SK-N-MC (cell line): ENCODE measurements around the gene LHFPL3.

ENCODE experiments used
- DNase-seq: peaks from one replicate; pipeline ENCODE4 v3.0.0-alpha.2; 2011; ENCODE audit warnings: low read depth, low spot score
- H3K27ac ChIP-seq: fragments of 200-600 bp; sonication (generic); 2 replicates; pipeline ENCODE4 v1.5.1; 2016; ENCODE audit warnings: mixed run types
- H3K36me3 ChIP-seq: fragments of 200-600 bp; sonication (generic); 2 replicates; pipeline ENCODE4 v1.6.1; 2017; ENCODE audit warnings: antibody characterized with exemption, low read length, mixed read lengths; ENCODE audit not compliant: insufficient read depth
- H3K4me3 ChIP-seq: fragments of 200-600 bp; sonication (generic); 2 replicates; pipeline ENCODE4 v1.5.1; 2016
- H3K9ac ChIP-seq: fragments of 200-600 bp; sonication (generic); 2 replicates; pipeline ENCODE4 v1.8.0; 2017; ENCODE audit warnings: mixed run types, mixed read lengths; ENCODE audit not compliant: insufficient read length
- H3K9me3 ChIP-seq: fragments of 200-600 bp; sonication (generic); 2 replicates; pipeline ENCODE4 v1.6.1; 2017; ENCODE audit warnings: low read depth, mild to moderate bottlenecking, antibody characterized with exemption, low read length, moderate library complexity, mixed read lengths
- EZH2 ChIP-seq: fragments of 200-600 bp; sonication (generic); IDR thresholded peaks from one replicate; pipeline ENCODE4 v1.6.1; 2017; ENCODE audit warnings: antibody characterized with exemption
- FOXP2 ChIP-seq: optimal IDR thresholded peaks from 2 replicates; pipeline ENCODE3; 2011; ENCODE audit warnings: mild to moderate bottlenecking, moderate library complexity; ENCODE audit not compliant: insufficient read depth; ENCODE audit errors: extremely low read length, control extremely low read depth
- POLR2AphosphoS5 ChIP-seq: IDR thresholded peaks from 2 replicates; pipeline ENCODE4 v1.6.1; 2012; ENCODE audit warnings: mild to moderate bottlenecking, low read depth, low read length, borderline replicate concordance

The LHFPL3 gene

GRCh38 chr7:104838537-104839299 lies 510.3 kb downstream of the LHFPL3 start:
- no peak for DNase-seq
- no peaks in the 10 kb centered on the region for H3K36me3 ChIP-seq

GRCh38 chr7:104839842-104840241 lies 511.4 kb downstream of the LHFPL3 start:
- Histone ChIP-seq H3K36me3 (no peaks in the 10 kb centered on the region), H3K9ac (no peak overlapping the region), H3K9me3 (no peaks in the 10 kb centered on the region), H3K27ac (no peak overlapping the region), H3K4me3 (no peak overlapping the region)
- no peak for DNase-seq
- TF ChIP-seq POLR2AphosphoS5: no peak
- no peak for TF ChIP-seq EZH2
- TF ChIP-seq FOXP2: no peak

More at GRCh38 chr7:104838537-104839299, 510.3 kb downstream of the LHFPL3 start:
- no peak overlapping the region for H3K27ac ChIP-seq
- TF ChIP-seq EZH2: no peak
- TF ChIP-seq POLR2AphosphoS5: no peak
- TF ChIP-seq FOXP2: no peak
- H3K4me3 ChIP-seq: no peak overlapping the region
- H3K9ac ChIP-seq: no peak overlapping the region
- no peaks in the 10 kb centered on the region for H3K9me3 ChIP-seq

DNA sequence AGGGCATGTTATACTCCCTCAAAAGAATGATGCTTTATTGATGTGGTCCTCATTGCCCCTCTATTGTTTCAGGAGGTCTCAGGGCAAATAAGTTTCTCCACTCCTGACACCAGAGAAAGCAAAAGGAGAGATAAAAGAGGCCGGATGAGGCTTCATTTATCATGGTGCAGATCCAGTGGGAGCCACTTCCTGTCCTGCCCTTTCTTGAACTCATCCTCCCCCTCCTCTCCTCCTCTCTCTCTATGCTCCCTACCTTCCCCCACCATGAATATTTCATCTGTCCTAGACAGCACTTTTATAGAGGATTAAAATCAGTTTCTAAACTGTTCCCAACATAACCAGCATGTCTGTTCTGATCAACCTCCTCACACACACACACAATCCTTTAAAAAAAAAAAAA lies 513.4 kb downstream of the LHFPL3 start:
- TF ChIP-seq FOXP2 (no peak), EZH2 (no peak)
- no peak overlapping the region for H3K4me3 ChIP-seq
- DNase-seq: no peak
- no peaks in the 10 kb centered on the region for H3K9me3 ChIP-seq
- H3K36me3 ChIP-seq: no peaks in the 10 kb centered on the region
- no peak overlapping the region for H3K27ac ChIP-seq
- H3K9ac ChIP-seq: no peak overlapping the region

DNA sequence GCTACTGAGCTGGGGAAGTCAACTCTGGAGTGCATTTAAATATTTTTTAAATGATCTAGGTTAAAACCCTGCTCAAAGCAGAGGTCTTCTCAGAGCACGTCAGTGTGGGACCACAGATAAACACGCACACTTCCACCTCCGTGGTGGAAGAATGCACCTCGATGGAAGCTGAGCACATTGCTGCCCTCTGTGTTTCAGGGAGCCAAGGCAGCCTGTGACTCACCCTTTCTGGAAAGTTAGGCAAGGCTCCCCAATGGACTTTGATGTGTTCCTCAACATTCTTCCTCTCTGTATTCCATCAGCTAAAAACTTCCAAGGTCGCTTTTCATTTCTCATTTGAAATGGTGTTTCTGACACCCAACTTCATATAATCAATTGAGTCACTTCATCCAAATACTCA lies 514.8 kb downstream of the LHFPL3 start:
- no peak overlapping the region for H3K9ac ChIP-seq
- no peak overlapping the region for H3K4me3 ChIP-seq
- TF ChIP-seq FOXP2 (no peak), EZH2 (no peak), POLR2AphosphoS5 (no peak)

GRCh38 chr7:104845557-104845956 lies 517.2 kb downstream of the LHFPL3 start:
- DNase-seq: no peak
- no peaks in the 10 kb centered on the region for H3K36me3 ChIP-seq
- no peaks in the 10 kb centered on the region for H3K9me3 ChIP-seq
- no peak overlapping the region for H3K9ac ChIP-seq
- H3K4me3 ChIP-seq: no peak overlapping the region
- no peak overlapping the region for H3K27ac ChIP-seq
- TF ChIP-seq POLR2AphosphoS5 (no peak), EZH2 (no peak), FOXP2 (no peak)

More for the DNA sequence above, 514.8 kb downstream of the LHFPL3 start:
- H3K36me3 ChIP-seq: no peaks in the 10 kb centered on the region
- H3K9me3 ChIP-seq: no peaks in the 10 kb centered on the region
- DNase-seq: no peak
- no peak overlapping the region for H3K27ac ChIP-seq

DNA sequence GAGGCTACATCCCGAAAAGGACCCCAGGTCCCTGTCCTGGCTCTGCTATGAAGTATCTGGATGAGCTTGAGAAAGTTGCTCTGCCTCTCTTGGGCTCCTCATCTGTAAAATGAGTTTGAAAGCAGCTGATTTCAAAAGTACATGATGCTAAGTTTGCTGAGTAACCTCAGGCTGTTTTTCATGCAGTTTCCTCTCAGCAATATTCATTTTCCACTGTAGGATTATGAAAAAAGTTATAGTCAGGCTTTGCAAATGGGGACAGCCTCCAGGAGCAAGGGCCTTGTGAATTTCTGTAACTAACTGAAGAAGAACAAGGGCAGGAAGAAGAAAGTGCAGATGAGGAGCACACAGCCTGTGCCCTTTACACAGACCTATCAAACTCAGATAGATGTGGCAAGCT lies 518.3 kb downstream of the LHFPL3 start:
- H3K9ac ChIP-seq: no peak overlapping the region
- H3K4me3 ChIP-seq: no peak overlapping the region
- H3K9me3 ChIP-seq: no peaks in the 10 kb centered on the region
- H3K36me3 ChIP-seq: no peaks in the 10 kb centered on the region
- no peak overlapping the region for H3K27ac ChIP-seq
- no peak for TF ChIP-seq POLR2AphosphoS5
- no peak for TF ChIP-seq FOXP2
- no peak for TF ChIP-seq EZH2
- no peak for DNase-seq

DNA sequence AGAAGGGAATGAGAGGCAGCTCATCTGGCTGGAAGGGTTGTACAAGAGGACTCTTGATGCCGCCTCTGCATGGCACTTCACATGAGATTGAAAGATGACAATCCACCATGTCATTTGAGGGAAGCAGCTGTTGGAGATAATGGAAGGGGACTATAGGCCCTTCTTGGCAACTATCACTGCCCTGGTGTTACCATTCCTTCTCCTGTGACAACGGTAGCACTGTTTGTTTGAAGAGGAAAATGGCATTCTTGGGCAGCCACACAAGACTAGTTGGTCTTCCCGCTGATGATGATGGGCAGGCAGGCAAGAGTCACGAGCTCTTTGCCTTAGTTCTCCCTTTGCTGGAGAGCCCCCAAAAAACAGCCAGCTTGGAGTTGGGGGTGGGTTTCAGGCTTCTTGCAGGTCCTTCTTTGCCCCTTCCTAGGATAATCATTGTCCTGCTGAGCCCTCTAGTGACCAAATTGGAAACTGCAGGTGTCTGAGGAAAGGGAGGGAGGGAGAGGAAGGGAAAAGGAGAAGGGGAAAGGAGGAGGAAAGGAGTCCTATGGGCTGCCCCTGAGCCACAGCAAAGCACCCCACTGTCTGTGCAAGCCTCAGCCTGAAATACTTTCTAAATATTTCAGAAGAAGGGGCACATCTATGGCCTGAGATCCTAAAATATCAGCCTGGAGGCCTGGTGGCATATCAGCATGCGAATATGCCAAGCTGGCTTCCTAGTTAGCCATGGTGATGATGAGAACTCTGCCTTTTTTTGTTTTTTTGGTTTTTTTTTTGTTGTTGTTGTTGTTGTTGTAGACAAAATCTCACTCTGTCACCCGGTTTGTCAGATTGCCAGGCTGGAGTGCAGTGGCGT lies 520.0 kb downstream of the LHFPL3 start:
- Histone ChIP-seq H3K9me3 (no peaks in the 10 kb centered on the region), H3K36me3 (no peaks in the 10 kb centered on the region), H3K9ac (no peak overlapping the region), H3K4me3 (no peak overlapping the region), H3K27ac (no peak overlapping the region)
- DNase-seq: no peak
- TF ChIP-seq FOXP2 (no peak), POLR2AphosphoS5 (no peak), EZH2 (no peak)

DNA sequence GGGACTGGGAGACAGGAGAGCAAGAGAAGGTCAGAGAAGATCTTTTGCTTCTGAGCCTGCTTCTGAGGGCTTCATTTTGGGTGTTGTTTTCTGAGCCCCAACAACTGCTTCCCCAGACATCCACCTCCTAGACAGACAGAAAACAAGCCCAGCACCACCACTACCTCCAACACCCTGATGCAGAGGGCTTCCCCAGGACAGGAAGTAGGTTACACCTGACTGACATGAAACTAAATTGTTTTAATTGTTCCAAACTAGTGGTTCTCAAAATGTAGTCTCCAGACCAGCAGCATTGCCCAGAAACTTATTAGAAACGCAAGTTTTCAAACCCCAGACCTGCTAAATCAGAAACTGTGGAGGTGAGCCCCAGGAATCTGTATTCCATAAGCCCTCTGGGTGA lies 522.0 kb downstream of the LHFPL3 start:
- TF ChIP-seq POLR2AphosphoS5 (no peak), EZH2 (no peak), FOXP2 (no peak)
- H3K9ac ChIP-seq: no peak overlapping the region
- no peak overlapping the region for H3K27ac ChIP-seq
- DNase-seq: no peak
- no peaks in the 10 kb centered on the region for H3K9me3 ChIP-seq
- no peak overlapping the region for H3K4me3 ChIP-seq
- no peaks in the 10 kb centered on the region for H3K36me3 ChIP-seq

DNA sequence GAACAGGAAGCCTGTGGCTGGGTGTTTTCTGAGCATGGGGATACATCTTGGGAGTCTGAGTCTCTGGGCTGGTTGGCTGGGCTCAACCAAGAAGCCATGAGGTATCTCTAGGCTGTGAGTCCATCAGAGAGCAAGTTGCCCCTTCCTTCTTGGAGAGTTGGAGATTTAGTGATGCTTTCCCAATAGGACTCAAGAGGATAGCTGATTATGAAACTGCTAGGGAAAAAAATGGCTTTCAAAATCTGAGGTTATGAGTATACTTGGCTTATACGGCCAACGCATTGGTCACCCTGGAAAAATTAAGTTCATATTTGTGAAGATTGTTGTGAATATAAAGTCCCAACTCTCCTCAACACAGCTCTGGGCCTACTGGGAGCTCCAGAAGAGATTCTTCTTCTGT lies 522.9 kb downstream of the LHFPL3 start:
- TF ChIP-seq FOXP2 (no peak), POLR2AphosphoS5 (no peak), EZH2 (no peak)
- H3K4me3 ChIP-seq: no peak overlapping the region
- DNase-seq: no peak
- H3K36me3 ChIP-seq: no peaks in the 10 kb centered on the region
- H3K27ac ChIP-seq: no peak overlapping the region
- no peaks in the 10 kb centered on the region for H3K9me3 ChIP-seq
- H3K9ac ChIP-seq: no peak overlapping the region
